HG03097 (cell line): ENCODE results near the gene ISL2.

Experiments used
- ATAC-seq: cut with Tn5 transposase; IDR thresholded peaks from one replicate; pipeline ENCODE4 v1.9.1; 2021; ENCODE audit not compliant: unreplicated experiment, low FRiP score

ISL2 gene

DNA sequence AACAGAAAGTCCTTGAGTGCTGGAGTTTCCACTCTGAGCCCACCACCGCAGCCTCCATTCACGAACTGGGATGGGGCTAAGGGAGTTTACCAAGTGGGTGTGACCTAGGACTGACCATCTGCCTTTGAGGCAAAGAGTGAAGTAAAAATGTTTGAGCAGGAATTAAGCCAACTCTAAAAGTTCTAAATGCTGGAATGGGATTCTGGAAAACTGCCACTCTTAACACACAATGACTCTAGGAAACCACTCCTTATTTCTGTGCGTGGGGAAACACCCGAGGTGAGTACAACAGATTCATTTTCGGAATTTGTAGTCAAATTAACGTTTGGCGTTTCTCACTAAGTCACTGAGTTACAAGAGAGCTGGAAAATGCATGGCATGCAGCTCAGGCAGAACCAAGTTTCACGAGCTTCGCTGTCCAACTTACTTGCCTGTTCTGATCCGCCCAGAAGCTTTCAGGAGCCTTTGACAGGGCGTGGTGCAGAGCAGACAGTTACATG lies 31.6 kb downstream of the ISL2 start:
- ATAC-seq, result no peak

DNA sequence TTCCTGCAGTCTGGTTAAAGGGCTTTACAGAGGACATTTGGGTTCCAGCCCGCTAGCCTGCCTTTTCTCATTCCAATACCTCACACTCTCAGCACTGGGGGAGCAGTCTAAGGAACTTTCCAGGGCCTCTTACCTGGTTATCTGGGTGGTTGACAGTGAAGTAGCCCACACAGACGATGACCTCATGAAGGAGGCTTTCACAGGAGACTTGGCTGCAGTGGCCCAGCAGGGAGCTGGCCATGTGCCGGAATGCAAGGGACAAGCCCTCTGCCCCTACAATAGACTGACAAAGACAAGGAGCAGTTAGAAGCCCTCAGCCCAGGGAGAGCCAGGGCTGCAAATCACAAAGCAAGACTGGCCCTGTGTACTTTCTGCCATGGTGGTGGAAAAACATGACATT lies 39.5 kb downstream of the ISL2 start:
- no peak for ATAC-seq

DNA sequence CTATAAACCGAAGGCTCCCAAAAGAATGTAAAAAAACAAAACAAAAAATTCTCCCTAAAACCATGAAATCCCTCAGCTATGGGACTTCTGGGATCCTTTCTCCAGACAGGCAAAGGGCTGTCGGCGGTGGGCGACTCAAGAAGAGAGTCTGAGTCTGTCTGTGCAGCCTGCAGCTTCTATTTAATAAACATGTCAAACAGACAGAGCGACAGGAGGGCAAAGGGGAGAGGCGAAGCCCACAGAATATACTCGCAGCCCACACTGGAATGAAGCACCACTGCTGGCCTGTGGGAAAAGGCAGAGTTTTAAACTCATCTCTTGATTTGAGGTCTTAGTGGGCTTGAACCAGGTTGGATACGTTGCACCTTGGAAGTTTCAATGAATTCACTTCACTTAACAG lies 40.2 kb downstream of the ISL2 start:
- ATAC-seq, result no peak

DNA sequence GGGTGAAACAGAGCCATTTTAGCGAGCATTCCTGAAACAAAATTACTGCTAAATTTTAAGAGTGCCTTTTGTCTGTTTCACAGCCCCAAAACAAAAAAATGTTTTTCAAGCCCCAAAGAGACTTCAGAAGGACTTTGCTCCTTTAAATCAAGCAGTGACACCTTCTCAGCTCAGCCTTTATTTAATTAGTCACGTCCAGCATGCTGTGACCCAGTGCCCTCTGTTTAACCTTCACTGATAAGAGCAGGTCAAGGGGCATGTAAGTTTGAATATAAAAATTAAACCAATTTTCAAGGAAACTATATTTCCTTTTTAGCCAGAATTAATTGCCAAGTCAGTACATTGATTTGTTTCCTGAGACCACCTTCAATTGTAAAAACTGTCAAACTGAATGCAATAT lies 40.6 kb downstream of the ISL2 start:
- no peak for ATAC-seq

DNA sequence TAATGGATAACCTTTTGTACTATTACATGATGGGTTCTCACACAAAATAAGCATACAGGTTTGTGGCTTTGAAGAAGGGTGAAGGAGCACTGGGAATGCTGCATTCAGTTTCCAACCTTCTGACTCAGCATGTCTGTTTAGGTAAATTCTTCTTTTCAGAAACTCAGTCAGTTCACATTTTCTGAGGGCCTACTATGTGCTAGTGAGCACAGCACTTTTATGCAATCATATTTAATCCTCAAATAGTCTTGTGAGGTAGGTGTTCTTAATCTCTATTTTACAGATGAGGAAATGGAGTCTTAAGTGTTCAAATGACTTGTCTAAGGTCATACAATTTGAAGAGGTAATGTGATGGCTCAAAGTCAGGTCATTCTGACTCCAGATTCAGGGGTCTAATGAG lies 41.2 kb downstream of the ISL2 start:
- no peak for ATAC-seq

DNA sequence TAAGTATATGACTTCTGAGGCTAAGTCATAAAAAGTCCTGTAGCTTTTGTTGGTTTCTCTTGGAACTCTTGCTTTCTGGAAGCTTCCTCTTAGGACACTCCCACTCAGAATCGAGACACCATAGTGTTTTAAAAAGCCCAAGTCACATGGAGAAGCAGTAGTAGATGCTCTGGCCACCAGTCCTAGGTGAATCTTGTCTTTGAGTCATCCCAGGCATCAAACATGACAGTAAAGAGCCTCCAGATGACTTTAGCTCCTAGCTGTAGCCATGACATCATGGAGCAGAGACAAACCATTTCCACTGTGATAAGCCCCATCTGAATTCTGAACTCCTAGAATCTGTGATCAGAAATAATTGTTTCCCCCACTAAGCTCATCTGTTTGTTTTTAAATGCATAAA lies 42.1 kb downstream of the ISL2 start:
- ATAC-seq, result no peak

DNA sequence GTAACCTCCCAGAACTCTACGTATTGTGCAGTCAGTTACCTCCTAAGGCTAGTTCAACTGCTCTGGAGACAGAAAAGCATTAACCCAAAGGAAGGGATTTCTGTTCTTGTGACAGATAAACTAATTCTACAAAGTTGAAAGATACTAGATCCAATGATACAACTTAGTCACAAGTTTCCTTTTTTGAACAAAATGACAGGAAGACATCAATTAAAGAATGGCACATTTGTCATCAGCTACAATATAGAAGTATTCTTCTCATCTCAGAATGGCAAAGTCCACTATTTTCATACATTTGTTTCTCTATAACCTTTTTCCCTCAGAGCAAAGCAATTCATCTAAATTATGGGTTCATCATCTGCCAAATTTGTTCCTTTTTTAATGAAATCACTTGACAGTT lies 43.7 kb downstream of the ISL2 start:
- no peak for ATAC-seq

DNA sequence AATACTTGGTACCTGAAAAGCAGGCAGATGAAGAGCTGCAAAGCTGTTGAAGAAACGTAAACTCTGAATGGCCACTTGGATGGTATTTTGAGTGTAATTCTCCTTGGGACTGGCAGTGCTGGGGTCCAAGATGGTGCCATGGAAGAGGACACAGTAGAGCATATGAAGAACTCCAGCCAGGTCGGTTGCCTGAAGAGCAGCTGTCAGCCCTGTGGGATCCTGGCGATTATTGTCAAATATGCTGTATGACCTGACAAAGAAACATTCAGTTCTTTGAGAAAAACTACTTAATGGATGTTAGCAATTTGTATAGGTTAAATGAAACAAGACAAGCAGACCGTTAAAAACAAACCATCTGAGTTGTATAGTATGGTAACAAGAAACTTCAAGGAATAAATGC lies 44.8 kb downstream of the ISL2 start:
- ATAC-seq, result no peak

DNA sequence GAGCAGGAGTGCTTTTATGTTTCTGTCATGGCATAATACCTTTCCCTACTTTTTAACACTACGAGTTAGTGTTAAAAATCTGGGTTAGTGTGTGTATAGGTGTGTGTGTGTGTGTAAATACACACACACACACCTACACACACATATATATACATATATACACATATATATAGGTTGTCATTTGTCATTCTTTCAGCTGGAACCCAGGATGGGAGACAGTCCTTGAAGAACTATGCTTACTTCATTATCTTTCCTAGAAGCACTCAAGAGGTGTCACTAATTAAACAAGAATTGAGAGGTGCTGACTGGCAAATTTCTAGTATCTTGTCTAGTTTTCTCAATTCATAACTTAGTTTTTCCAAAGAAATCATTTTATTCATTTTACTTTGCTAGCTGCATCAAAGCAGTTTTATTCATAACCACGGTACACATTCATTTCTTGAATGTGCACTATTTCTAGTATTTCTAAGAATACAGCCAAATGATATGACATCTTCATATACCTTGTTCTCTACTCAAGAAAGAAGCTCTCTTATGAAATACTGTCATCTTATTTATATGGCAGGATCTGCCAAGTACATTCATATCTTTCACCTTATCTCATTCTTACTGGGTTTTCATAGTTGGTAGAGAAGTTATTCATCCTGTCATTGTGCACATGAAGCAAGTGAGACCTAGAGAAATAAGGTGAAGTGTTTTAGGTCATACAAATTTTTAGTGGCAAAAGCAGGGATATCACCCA lies 46.6 kb downstream of the ISL2 start:
- no peak for ATAC-seq

DNA sequence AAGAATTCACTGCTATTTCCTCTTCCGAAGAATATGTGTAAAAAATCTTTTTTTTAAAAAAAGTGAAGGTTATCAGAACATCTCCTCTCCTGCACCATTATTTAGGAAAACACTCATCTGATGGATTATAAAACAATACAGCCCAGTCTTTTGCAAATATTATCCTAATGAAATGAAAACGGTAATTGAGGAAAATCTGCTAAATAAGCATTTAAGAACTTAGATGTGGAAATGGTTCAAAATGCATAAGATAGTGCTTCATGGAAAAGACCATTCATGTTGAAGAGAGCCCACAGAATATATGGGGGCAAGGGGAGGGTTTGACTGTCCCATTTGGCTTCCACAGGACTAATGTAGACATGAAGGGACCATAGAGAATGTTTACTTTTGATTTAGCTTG lies 47.8 kb downstream of the ISL2 start:
- ATAC-seq, result no peak

DNA sequence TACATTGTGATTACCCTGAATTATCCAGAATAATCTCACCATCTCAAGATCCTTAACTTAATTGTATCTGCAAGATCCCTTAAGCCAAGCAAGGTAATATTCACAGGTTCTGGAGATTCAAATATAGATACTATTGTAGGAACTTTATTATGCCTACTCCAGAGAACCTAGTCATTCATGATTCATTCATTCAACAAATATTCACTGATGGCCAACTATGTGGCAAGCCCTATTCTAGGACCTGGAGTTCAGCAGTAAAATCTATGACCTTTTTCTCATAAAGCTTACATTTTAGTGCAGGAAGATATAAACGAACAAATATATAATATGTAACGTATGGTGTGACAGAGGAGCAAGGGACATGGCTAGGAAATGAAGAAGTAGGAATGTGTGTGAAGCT lies 49.6 kb downstream of the ISL2 start:
- no peak for ATAC-seq

DNA sequence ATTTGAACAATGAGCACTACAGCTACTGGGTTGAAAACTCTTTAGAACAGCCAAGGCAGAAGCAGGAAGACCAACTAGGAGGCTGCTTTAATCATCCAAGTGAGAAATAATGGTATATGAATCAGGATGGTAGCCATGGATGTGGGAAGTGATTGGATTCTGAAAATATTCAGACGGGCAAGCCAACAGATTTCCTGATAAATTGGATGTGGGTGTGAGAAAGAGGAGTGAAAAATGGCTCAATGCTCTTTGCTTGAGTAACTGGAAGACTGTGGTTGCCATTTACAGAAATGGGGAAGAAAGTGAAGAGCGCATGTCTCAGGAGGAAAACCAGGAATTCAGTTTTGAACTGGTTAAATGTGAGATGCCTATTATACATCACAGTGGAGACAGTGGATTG lies 50.4 kb downstream of the ISL2 start:
- ATAC-seq, result no peak

DNA sequence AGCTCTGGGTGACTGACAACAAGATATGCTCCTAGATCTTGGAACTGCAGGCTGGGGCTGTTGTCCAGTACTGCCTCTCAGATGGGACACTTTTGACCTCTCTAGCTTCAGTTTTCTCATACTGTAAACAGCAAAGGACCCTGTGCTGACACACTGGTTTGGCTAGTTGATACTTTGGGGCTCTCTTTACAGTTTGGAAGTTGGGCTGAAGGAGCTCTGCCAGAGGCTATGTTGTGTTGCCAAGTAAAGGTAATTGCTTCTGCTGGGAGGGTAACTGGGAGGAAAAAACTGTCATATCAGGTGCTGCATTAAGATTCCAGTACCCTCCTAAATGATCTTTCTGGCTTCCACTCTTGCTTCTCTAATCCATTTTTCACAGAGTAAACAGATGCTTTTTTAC lies 54.0 kb downstream of the ISL2 start:
- ATAC-seq, result no peak

DNA sequence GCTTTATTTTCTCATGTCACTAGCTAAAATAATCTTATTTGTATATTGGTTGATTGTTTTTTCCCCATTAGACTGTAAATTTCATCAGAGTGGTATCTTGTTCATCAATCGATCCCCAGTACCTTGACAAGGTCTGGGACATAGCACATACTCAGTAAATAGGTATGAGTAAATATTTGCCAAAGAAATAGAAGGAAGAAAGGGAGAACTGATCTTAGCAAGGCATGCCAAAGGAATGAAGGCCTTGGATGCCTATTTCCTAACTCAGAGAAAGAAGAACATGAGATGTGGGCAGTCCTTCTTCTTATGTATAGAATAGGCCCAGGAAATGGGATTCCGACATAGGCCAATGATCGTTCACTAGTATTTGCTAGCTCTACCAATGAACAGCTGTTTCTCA lies 54.7 kb downstream of the ISL2 start:
- ATAC-seq, result no peak

DNA sequence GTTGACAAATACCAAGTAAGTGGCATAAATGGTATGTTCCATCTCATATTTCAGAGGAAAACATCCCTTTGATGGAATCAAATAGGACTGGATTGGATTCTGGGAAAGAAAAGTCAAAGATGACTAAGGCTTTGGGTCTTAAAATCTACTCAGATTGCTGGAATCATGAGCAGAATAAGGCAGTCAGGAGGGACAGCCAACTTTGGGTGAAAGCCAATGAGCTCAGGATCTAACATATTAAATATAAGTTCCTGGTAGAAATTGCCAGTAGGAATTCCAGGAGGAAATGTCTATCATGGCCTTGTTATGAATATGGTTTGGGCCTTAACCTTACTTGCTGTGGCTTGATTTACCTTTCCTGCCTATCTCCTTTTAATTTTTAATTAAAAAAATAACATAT lies 55.3 kb downstream of the ISL2 start:
- no peak for ATAC-seq
